T-helper 1 cell treated with Interleukin-12 subunit alpha and Interleukin-12 subunit beta and Interleukin-4 antibody, amounts not matched to agents 30 μg/mL and 1 μg/mL, for 36 hours (primary cell): ENCODE measurements around the gene KIT.
"Not testable (repeated sequence)": the region's sequence is repeated elsewhere in the genome, so short reads cannot be mapped to it uniquely, and the experiment has no call there.

Experiments
- H3K27ac Mint-ChIP-seq: one replicate; pipeline ENCODE4 v1.8.0; 2021; ENCODE audit warnings: mild to moderate bottlenecking, mixed read lengths
- H3K27me3 Mint-ChIP-seq: one replicate; pipeline ENCODE4 v1.8.0; 2021; ENCODE audit warnings: low read depth, mixed read lengths
- H3K36me3 Mint-ChIP-seq: one replicate; pipeline ENCODE4 v1.8.0; 2021; ENCODE audit warnings: low read depth, mixed read lengths
- H3K4me1 Mint-ChIP-seq: one replicate; pipeline ENCODE4 v1.8.0; 2021; ENCODE audit warnings: low read depth, mixed read lengths
- H3K4me3 Mint-ChIP-seq: one replicate; pipeline ENCODE4 v1.8.0; 2021; ENCODE audit warnings: mild to moderate bottlenecking, moderate library complexity, mixed read lengths
- H3K9me3 Mint-ChIP-seq: one replicate; pipeline ENCODE4 v1.8.0; 2021; ENCODE audit warnings: mixed read lengths

Gene KIT

DNA sequence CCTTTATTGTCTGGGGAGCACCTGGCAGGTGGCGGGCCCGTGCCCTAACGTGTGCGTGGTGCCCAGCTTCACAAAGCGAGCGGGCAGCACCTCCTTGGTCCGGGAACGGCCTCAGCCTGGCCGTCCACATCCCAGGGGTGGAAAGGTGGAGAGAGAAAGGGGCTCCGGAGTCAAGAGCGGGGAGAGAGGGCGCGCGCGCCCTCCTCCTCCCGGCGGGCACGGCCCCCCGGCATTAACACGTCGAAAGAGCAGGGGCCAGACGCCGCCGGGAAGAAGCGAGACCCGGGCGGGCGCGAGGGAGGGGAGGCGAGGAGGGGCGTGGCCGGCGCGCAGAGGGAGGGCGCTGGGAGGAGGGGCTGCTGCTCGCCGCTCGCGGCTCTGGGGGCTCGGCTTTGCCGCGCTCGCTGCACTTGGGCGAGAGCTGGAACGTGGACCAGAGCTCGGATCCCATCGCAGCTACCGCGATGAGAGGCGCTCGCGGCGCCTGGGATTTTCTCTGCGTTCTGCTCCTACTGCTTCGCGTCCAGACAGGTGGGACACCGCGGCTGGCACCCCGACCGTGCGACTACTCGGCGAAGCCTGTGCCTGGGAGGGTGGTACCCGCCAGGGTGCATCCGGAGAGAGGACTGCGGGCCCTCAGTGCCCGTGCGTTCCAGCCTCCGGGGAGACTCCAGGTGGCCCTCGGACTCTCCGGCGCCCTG, at the start of gene KIT:
TSS of gene KIT (plus strand) at position 407 of the 701 bp plus-strand sequence. CDS start at position 465, 58 bp downstream.
- H3K36me3 Mint-ChIP-seq, result no peaks in the 10 kb centered on the region
- H3K9me3 Mint-ChIP-seq, result no peaks in the 10 kb centered on the region
- H3K27me3 Mint-ChIP-seq, result peaks cover 75% of the 10 kb centered on the region
- H3K4me1 Mint-ChIP-seq, result peaks cover 9% of the 10 kb centered on the region
- H3K27ac Mint-ChIP-seq, result no peak within 1 kb of the TSS
- peak within 1 kb of the TSS; percentile 64 for H3K4me3 Mint-ChIP-seq

DNA sequence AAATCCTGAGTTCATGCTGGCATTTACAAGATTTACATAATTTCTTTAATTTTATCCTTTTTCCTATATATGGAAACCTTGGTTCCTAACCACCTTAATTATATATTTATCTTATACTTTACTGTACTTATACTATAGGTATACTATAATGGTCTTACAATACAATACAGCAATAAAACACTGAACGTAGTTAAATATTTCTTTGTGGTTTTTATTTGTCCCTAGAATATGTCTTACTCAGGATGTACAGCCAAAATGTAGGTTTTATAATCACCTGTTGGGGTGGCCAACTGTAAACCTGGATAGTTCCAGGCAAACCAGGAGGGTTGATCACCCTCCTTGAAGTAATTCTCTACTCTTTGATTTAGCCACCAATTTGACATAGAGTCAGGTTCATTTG, 48.4 kb upstream of the KIT start:
- Mint-ChIP-seq H3K4me3 (no peak overlapping the region), H3K27me3 (no peaks in the 10 kb centered on the region), H3K27ac (no peak overlapping the region), H3K36me3 (no peaks in the 10 kb centered on the region), H3K4me1 (no peaks in the 10 kb centered on the region), H3K9me3 (no peaks in the 10 kb centered on the region)

- Mint-ChIP-seq H3K4me1 (no peaks in the 10 kb centered on the region), H3K4me3 (no peak overlapping the region)
These were observed 43.6 kb upstream of the KIT start for GRCh38 chr4:54614149-54614548.

GRCh38 chr4:54620773-54621172, 37.0 kb upstream of the KIT start:
- Mint-ChIP-seq H3K27me3 (no peaks in the 10 kb centered on the region), H3K4me1 (no peaks in the 10 kb centered on the region), H3K4me3 (no peak overlapping the region), H3K27ac (no peak overlapping the region), H3K36me3 (no peaks in the 10 kb centered on the region), H3K9me3 (no peaks in the 10 kb centered on the region)

More at GRCh38 chr4:54614149-54614548, 43.6 kb upstream of the KIT start:
- Mint-ChIP-seq H3K9me3 (no peaks in the 10 kb centered on the region), H3K27me3 (no peaks in the 10 kb centered on the region), H3K27ac (no peak overlapping the region), H3K36me3 (no peaks in the 10 kb centered on the region)

DNA sequence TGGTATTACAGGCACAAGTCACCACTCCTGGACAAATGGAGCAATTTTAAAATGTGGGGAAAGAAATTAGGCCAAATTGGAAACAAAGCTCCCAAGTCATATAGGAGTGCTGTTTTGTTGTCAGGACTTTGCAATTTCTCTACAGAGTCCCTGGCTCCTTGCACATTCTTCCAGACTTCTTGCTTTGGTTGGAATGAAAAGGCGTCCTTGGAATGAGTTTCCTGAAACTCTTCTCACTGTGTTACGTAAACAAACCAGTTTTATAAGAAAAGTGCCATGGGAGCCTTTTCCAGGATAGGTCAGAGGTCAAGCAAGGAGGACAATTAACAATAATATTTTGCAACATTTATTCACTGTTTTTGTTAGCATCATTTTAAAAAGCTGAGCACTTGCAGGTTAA, 32.4 kb upstream of the KIT start:
- no peak overlapping the region for H3K27ac Mint-ChIP-seq
- H3K4me3 Mint-ChIP-seq, result no peak overlapping the region
- no peaks in the 10 kb centered on the region for H3K9me3 Mint-ChIP-seq
- H3K4me1 Mint-ChIP-seq, result no peaks in the 10 kb centered on the region
- H3K27me3 Mint-ChIP-seq, result no peaks in the 10 kb centered on the region
- no peaks in the 10 kb centered on the region for H3K36me3 Mint-ChIP-seq

DNA sequence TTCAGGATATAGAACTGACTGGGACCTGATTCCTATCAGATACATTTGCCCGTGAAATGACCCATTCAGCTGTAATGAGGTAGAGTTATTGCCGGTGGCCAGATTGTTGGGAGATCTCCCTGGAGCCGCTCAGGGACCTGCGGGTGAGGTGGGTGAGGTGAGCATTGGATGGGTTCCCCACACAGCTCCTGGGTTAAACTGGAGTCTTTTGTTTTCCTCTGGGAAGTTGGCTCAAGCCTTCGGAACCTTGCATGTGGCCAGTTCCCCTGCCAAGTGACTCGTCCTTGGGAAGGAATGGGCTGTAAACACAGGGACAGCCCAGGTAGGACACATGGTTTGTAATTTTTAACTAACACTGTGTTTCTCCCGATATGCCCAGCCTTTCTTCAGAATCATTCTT, 31.6 kb upstream of the KIT start:
- H3K4me1 Mint-ChIP-seq, result no peaks in the 10 kb centered on the region
- no peak overlapping the region for H3K4me3 Mint-ChIP-seq
- no peak overlapping the region for H3K27ac Mint-ChIP-seq
- no peaks in the 10 kb centered on the region for H3K9me3 Mint-ChIP-seq
- no peaks in the 10 kb centered on the region for H3K36me3 Mint-ChIP-seq
- H3K27me3 Mint-ChIP-seq, result no peaks in the 10 kb centered on the region

DNA sequence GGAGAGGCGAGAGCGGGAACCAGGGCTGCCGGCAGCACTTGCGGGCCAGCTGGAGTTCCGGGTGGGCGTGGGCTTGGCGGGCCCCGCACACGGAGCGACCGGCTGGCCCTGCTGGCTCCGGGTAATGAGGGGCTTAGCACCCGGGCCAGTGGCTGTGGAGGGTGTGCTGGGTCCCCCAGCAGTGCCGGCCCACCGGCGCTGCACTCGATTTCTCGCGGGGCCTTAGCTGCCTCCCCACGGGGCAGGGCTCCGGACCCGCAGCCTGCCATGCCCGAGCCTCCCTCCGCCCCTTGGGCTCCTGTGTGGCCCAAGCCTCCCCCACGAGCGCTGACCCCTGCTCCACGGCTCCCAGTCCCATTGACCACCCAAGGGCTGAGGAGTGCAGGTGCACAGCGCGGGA, 25.2 kb upstream of the KIT start:
- no peaks in the 10 kb centered on the region for H3K36me3 Mint-ChIP-seq
- H3K9me3 Mint-ChIP-seq, result no peaks in the 10 kb centered on the region
- no peaks in the 10 kb centered on the region for H3K4me1 Mint-ChIP-seq
- H3K27me3 Mint-ChIP-seq, result no peaks in the 10 kb centered on the region
- no peak overlapping the region for H3K4me3 Mint-ChIP-seq
- H3K27ac Mint-ChIP-seq, result no peak overlapping the region

DNA sequence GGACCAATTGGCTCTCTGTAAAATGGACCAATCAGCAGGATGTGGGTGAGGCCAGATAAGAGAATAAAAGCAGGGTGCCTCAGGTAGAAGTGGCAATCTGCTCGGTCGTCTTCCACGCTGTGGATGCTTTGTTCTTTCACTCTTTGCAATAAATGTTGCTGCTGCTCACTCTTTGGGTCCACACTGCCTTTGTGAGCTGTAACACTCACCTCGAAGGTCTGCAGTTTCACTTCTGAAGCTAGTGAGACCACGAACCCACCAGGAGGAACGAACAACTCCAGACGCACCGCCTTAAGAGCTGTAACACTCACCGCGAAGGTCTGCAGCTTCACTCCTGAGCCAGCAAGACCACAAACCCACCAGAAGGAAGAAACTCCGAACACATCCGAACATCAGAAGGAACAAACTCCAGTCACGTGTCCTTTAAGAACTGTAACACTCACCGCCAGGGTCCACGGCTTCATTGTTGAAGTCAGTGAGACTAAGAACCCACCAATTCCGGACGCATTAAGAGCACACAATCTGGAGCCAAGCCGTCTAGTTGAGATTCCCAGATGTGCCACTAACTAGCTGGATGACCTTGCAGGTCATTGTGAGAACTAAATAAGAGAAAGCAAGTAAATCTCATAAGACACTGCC, 24.5 kb upstream of the KIT start:
- H3K4me1 Mint-ChIP-seq, H3K27ac Mint-ChIP-seq, H3K4me3 Mint-ChIP-seq, H3K9me3 Mint-ChIP-seq, H3K36me3 Mint-ChIP-seq, H3K27me3 Mint-ChIP-seq: not testable (repeated sequence)

DNA sequence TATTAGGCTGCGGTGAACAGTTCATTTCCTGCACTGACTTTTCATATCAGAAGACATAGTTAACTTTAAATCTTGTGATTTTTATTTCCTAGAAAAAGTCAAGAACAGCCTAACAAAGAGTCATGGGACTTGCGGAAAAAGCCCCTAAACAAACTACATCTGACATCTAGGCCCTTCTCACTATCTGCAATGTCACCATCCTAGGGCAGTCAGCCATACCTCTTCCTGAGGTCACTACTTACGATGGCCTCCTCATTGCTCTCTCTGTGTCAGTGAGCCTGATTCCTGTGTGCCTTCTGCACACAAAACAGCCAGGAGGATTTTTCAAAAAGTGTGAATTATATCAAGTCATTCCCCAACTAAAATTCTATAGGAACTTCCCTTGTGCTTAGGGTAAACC, 22.4 kb upstream of the KIT start:
- Mint-ChIP-seq H3K4me3 (no peak overlapping the region), H3K27me3 (no peaks in the 10 kb centered on the region), H3K4me1 (no peaks in the 10 kb centered on the region), H3K9me3 (no peaks in the 10 kb centered on the region), H3K36me3 (no peaks in the 10 kb centered on the region), H3K27ac (no peak overlapping the region)

- H3K4me3 Mint-ChIP-seq, result no peak overlapping the region
- no peaks in the 10 kb centered on the region for H3K4me1 Mint-ChIP-seq
- no peaks in the 10 kb centered on the region for H3K27me3 Mint-ChIP-seq
- no peak overlapping the region for H3K27ac Mint-ChIP-seq
- no peaks in the 10 kb centered on the region for H3K36me3 Mint-ChIP-seq
- no peaks in the 10 kb centered on the region for H3K9me3 Mint-ChIP-seq
These were observed 20.4 kb upstream of the KIT start for GRCh38 chr4:54637325-54637724.

GRCh38 chr4:54641101-54641500, 16.7 kb upstream of the KIT start:
- not testable (repeated sequence) for H3K36me3 Mint-ChIP-seq, H3K9me3 Mint-ChIP-seq, H3K27me3 Mint-ChIP-seq, H3K4me3 Mint-ChIP-seq, H3K4me1 Mint-ChIP-seq, H3K27ac Mint-ChIP-seq

DNA sequence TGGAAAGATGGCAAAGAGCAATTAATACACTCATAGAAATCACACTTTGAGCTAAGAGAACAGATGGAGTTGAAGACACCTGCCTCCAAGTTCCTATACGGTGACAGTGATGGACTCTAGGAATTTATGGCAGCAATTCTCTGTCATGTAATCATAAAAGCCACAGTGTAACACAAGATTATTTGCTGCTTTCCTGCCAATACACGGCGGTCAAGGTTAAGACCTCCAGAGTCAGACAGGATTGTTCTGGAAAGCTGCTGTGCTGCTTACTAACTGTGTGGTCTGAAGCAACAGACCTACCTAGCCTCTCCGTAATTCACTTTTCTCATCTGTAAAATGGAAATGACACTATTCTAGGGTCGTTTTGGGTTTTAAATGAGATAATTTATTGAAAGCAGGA, 14.6 kb upstream of the KIT start:
- H3K4me1 Mint-ChIP-seq, result no peaks in the 10 kb centered on the region
- H3K27ac Mint-ChIP-seq, result no peak overlapping the region
- H3K4me3 Mint-ChIP-seq, result no peak overlapping the region
- H3K27me3 Mint-ChIP-seq, result peaks cover 5% of the 10 kb centered on the region
- H3K36me3 Mint-ChIP-seq, result no peaks in the 10 kb centered on the region
- no peaks in the 10 kb centered on the region for H3K9me3 Mint-ChIP-seq

GRCh38 chr4:54643958-54644751, 13.6 kb upstream of the KIT start:
- no peaks in the 10 kb centered on the region for H3K36me3 Mint-ChIP-seq
- H3K4me3 Mint-ChIP-seq, result no peak overlapping the region
- no peaks in the 10 kb centered on the region for H3K9me3 Mint-ChIP-seq
- H3K27me3 Mint-ChIP-seq, result peaks cover 5% of the 10 kb centered on the region
- H3K4me1 Mint-ChIP-seq, result no peaks in the 10 kb centered on the region
- H3K27ac Mint-ChIP-seq, result no peak overlapping the region

GRCh38 chr4:54645830-54646229, 11.9 kb upstream of the KIT start:
- no peak overlapping the region for H3K4me3 Mint-ChIP-seq
- no peaks in the 10 kb centered on the region for H3K4me1 Mint-ChIP-seq
- no peaks in the 10 kb centered on the region for H3K9me3 Mint-ChIP-seq
- H3K27me3 Mint-ChIP-seq, result peaks cover 5% of the 10 kb centered on the region
- H3K27ac Mint-ChIP-seq, result no peak overlapping the region
- H3K36me3 Mint-ChIP-seq, result no peaks in the 10 kb centered on the region

- Mint-ChIP-seq H3K4me3 (no peak overlapping the region), H3K4me1 (no peaks in the 10 kb centered on the region), H3K27me3 (peaks cover 5% of the 10 kb centered on the region), H3K27ac (no peak overlapping the region), H3K36me3 (no peaks in the 10 kb centered on the region), H3K9me3 (no peaks in the 10 kb centered on the region)
These were observed 10.7 kb upstream of the KIT start for GRCh38 chr4:54647070-54647469.
